HG02885 (cell line): ENCODE data around the gene TCTN2.

Experiments used
- ATAC-seq: cut with Tn5 transposase; IDR thresholded peaks from one replicate; pipeline ENCODE4 v1.9.1; 2021; ENCODE audit warnings: mild to moderate bottlenecking; ENCODE audit not compliant: unreplicated experiment, poor library complexity

The TCTN2 gene

DNA sequence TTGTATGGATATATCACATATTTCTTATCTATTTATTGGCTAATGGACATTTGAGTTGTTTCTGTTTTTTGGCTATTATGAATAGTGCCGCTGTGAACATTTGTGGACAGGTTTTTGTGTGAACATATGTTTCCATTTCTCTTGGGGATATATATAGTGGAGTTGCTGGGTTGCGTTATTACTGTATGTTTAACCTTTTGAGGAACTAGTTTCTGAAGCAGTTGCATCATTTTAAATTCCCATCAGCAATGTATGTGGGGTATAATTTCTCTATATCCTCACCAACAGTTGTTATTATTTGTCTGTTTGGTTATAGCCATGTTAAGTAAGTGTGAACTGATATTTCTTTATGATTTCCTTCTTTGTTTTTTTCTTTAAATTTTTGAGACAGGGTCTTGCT, 10.7 kb downstream of the TCTN2 start:
- ATAC-seq, result peak; percentile 64

DNA sequence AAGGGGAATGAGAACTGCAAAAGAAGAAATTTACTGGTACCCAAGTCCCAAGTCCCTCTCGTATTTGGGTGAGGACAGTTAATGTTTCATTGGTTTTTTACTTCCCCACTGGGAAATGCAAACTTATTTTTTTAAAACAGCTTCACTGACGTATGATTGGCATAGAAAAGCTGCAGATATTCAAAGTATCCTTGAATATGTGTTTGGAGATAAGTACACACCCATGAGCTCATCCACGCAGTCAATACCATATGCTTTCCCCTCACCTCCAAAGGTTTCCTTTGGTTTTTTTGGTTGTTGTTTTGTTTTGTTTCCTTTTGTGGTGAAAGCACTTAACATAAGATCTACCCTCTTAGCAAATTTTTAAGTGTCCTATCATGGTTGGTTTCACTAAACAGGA, 13.1 kb downstream of the TCTN2 start:
- no peak for ATAC-seq

DNA sequence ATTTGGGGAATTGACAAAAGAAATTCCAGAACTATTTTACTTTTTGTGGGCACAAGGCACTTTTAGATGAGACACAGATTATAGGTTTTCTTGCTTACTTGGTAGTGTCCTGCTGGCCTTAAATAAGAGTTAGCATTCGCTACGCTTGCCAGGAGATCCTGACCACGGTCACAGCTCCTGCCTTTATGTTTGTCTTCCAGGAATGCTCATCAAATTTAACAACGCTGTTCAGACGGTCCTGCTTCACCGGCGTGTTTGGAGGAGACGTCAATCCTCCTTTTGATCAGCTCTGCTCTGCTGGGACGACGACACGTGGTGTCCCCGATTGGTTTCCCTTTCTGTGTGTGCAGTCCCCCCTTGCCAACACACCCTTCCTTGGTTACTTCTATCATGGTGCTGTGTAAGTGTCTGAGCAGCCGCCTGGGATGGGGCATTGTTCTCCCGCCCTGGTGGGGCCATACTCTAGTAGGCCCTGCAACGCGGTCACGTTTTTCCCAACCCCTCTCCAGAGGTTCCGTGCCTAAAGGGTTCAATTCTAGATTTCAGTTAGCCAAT, 15.8 kb downstream of the TCTN2 start:
- ATAC-seq, result no peak

DNA sequence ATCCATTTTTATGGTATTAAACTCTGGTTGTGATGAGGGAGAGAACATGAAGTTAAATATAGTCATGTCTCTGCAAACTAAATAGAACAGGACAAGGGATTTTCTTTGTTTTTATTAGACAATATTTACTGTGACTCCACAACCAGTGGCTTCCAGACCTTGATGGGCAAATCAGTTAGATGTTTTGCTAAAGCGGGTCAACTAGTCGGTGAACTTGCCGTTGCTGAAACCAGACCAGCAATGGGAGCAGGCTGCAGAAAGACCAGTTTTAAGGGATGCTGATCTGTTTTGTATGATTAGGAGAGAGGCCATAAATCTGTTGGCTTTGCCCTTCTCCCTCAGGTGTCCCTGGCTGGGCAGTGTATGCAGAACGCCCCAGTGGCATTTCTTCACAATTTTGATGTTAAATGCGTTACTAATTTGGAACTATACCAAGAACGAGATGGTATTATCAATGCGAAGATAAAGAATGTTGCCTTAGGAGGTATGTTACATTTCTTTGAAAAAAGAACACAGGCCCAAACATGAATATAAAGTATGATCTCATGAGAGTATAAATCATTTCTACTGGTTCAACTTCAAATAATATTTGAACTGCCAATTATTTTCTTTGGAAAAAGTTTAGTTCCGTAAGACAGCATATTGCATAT, 19.4 kb downstream of the TCTN2 start:
- ATAC-seq, result no peak

DNA sequence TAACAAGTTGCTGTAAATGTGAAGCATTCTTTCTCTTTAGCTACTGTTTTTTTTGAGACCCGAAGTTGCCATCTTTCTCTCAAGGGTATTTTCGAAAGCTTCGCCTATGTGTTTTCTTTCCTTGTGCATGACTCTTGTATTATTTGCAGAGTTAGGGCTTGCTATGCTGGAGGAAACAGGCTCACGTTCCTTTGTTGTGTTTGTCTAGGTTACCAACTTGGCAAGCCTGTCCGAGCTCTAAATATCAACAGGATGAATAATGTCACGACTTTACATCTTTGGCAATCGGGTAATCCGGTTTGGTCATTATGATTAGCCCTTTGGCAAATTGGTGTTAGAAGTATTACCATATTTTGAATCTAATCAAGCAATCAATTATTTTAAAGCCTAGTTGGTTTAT, 25.3 kb downstream of the TCTN2 start:
- ATAC-seq, result no peak

DNA sequence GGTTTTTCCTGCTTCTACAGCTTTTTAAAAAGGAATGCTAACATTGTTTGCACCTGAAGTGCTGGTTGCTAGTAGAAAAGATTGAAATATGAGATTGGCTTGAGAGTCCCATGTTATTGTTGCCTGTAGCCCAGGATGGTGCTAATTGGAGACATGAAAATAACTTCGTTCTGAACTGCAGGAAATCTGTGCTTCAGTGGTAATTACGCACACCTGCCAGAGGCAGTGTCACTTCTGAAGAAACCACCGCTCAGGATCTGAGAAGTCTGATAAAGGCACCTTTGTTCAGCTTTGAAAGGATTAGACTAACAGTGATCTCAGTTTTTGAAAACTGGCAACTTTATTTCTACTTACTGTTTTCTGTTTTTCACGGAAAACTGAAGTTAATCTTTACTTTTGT, 25.7 kb downstream of the TCTN2 start:
- no peak for ATAC-seq

DNA sequence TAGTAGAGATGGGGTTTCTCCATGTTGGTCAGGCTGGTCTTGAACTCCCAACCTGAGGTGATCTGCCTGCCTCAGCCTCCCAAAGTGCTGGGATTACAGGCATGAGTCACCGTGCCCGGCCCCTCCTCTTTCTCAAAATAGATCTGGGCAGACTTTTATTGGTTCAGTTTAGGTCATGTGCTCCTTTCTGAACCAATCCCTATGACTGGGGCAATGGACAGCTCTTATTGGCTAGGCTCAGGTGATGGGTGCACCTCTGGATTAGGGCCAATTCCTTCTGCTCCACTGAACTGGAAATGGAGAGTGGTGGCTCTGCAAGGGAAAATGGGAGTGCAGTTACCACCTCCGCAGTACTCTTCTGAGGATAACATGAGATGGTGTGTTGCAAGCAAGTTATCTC, 35.0 kb downstream of the TCTN2 start:
- ATAC-seq, result no peak

DNA sequence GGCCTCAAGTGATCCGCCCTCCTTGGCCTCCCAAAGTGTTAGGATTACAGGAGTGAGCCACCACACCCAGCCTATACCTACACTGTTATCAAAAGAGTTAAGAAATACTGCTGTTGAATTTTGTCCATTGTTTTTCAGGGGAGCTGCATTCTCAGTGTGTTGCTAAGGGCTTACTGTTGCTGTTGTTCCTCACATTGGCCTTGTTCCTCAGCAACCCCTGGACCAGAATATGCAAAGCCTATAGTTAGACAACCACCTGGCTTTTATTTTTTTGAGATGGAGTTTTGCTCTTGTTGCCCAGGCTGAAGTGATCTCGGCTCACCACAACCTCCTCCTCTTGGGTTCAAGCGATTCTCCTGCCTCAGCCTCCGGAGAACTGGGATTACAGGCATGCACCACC, 36.6 kb downstream of the TCTN2 start:
- no peak for ATAC-seq

DNA sequence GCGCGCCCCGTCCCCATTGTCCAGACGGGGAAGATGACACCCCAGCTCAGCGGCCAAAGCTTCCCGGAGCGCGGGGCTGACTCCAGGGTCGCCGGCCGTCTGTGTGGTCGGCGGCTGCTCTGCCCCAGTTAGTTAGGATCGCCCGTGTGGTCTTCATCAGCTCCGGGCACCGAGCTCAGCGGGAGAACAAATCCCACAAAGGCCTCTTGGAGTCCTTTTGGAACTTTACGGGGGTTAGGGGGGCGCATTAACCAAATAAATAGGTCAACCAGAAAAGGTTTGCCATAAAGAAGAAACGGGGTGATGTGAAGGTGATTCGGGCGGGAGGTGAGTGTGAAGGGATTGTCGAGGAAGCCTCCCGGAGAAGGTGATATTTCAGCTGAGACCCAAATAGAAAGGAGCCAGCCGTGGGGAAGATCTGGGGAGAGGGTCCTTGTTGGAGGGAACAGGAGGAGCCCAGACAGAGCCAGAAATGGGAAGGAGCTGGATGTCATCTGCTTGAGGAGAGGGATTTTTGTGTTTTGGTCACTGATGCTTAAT, 41.9 kb downstream of the TCTN2 start:
- no peak for ATAC-seq

DNA sequence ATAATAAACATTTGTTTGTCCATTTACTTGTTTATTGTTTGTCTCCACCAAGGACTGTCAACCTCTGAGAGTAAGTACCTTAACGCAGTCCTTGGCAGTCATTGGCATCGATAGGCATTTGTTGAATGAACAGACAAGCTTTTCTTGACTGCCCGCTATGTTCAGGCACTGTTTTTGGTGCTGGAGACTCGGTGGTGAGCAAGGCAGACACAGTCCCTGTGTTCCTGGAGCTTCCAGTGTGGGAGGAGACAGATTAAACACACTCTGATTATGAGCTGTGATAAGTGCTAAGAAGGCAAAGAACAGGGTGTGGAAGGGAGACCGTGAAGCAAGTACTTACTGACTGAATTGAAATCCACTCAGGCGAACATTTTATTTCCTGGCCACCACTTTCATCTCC, 42.5 kb downstream of the TCTN2 start:
- ATAC-seq, result no peak

DNA sequence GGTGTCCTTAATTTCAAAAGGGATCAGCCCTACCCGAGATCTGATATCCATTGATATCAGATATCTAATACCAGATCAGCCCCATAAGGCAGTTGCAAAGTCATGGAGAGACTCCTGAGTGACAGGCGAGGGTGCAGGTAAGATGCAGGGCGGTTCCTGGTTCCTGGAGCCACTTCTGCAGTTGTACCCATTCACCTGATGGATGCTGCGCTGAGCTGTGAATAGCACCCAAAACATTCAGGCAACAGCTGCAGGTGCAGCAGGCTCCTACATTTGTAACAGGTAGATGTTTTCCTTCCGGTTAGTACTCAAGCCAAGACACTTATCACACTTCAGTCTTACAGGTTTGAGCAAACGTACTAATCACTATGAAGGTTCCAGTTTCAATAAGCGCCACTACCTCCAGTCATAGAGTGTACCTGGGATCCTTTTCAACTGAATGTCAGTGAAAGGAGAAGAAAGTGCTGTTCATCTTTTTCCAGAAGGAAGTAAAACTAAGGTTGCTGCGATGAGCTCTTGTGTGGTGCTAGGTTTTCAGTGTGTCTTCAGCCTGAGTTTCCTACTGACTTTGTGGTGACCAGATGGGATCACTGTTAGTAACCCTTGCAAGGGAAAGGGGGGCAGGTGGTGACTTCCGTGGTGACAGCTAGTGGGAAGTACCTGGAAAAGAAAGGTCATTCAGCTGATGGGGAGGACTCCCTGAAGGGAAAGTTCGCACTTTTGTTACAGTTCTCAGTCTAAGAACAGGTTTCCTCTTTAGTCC, 43.1 kb downstream of the TCTN2 start:
- no peak for ATAC-seq

DNA sequence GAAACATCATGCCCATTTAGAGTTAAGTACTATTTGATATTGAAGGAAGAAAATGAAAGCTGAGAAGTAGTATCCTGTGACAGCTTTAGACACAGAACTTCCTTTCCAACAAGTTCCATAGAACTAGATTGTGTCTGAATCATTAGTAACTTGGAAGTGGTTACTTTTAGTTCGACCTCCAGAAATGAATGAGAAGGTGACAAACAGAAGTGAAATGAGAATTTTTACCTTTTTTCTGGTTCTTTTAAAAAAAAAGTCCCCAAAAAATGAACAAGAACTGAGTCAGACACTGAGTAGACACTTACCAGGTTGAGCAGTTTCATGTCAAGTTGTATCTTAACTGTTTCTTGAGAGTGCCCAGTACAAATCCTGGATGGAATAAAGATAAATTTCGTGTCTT, 44.3 kb downstream of the TCTN2 start:
- ATAC-seq, result no peak

DNA sequence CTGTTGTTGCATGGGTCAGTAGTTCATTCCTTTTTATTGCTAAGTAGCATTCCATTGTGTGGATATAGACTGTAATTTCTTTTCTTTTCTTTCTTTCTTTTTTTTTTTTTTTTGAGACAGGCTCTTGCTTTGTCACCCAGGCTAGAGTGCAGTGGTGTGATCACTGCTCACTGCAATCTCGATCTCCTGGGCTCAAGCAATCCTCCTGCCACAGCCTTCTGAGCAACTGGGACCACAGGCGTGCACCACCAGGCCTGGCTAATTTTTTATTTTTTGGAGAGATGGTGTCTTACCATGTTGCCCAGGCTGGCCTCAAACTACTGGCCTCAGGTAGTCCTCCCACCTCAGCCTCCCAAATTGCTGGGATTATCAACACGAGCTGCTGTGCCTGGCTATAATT, 46.4 kb downstream of the TCTN2 start:
- no peak for ATAC-seq

DNA sequence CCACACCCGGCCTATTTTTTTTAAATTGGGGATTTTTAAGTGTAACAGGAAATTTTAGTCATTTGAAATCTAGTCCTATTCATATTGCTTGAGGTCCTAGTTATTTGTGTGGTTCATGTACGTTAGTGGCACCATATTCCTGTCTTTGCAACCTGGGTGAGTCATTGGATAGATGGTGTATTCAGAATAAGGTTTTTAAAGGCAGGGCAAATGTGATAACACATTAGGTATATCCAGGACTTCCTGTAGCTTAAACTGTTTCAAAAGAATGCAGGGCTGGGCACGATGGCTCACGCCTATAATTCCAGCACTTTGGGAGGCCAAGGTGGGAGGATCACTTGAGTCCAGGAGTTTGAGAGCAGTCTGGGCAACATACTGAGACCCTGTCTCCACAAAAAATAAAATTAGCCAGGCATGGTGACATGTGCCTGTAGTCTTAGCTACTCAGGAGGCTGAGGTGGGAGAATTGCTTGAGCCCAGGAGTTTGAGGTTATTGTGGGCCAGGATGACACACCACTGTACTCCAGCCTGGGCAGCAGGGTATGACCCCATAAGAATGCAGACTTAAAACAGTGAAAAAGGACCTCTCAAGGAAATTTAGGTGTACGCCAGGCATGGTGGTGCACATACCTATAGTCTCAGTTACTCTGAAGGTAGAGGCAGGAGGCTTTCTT, 49.4 kb downstream of the TCTN2 start:
- ATAC-seq, result no peak

DNA sequence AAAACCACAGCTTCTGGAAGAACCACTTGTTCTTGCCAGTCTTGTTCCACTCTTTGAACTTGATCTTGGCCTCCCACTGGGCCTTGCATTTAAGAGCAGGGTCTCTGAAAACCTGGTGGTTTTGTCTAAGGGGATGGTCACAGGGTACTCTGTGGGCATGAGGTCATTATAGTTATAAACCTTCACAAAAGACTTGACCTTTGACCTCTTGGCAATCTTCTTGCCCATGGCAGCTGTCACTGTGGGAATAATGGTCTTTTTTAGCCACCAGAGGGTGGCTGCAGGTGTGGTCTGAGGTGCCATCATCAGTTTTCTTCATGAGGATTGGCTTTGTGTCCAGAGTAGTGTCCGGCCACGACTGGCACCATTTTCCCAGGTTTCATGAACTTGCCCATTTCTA, 50.3 kb downstream of the TCTN2 start:
- ATAC-seq, result no peak

DNA sequence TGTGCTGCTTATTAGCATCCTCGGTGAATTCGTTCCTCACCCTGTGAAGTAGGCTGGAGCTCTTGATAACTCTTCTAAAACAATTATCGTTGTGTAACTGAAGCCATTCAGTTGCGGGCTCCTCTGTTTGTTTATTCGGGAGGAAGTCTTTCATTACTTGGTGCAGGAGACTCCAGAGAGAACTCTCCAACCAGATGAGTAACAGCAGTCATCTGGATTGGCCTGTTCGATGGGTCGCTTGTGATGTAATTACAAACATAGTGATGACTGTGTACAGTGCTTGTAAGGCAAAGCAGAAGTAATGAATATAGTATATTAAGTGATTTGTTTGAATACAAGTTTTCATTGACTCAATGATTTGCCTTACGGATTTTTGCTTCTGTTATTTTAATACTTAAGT, 52.1 kb downstream of the TCTN2 start:
- no peak for ATAC-seq

DNA sequence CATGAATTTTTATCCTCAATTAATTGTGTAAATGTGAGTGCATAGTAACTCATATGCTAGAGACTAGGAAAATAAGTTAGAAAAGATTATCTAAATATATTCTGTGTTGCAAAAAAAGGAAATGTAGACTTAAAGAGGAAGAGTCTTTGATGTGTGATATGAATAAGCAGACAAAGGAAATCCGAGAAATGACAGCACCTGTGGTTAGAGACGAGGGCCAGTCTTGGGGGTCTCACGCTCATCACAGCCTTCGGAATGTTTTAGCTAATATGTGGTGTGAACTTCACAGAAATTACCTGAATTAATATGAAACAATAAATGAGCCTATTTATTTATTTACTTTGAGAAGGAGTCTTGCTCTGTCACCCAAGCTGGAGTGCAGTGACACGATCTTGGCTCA, 52.9 kb downstream of the TCTN2 start:
- ATAC-seq, result no peak

DNA sequence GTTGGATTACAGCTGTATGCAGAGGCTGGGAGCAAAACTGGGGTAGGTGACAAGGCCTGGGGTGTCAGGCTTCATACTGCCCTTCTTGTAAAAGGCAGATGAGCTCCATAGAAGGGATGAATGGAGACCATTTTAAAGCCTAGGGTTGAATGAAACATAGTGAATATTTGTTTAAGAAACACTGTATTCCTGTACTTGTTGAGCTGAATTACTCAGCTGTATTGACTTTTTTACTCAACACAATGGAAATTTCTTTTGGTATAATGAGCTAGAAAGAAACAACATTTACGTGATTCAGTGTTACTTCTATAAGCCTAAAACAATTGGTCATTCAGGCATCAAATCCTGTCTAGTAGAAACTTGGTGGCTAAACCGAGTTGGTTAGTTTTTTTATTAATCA, 55.3 kb downstream of the TCTN2 start:
- no peak for ATAC-seq

DNA sequence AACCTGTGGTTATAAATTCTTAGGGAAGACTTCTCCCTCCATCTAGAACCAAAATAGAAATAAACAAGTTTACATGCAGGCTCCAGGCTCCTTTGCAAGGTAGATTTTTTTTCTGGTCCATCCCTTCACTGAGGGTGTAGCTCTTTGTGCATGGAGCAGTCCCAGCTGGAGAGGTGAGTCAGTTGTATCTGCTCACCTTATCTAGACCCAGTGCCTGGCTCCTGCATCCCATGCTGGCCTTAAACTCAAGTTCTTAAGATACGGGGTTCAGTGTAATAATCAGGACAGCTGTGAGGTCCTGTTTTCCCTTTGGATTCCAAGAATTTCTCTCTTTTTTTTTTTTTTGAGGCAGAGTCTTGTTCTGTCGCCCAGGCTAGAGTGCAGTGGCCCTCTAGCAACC, 56.0 kb downstream of the TCTN2 start:
- ATAC-seq, result no peak

DNA sequence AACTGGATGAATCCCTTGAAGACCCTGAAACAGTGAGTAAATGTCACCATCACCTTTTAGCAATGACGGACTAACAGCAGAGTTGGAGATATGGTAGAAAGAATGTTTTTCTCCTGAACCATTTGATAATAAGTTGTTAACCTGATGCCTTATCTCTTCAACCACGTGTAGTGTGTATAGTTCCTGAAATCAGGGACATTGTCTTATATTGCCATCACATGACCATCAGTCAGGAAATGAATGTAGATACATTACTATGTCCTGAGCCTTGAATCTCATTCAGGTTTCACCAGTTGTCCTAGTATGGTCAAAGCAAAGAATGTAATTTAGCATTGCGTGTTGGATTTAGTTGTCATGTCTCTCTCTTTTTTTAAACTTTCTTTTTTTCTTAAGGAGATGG, 57.0 kb downstream of the TCTN2 start:
- ATAC-seq, result no peak

DNA sequence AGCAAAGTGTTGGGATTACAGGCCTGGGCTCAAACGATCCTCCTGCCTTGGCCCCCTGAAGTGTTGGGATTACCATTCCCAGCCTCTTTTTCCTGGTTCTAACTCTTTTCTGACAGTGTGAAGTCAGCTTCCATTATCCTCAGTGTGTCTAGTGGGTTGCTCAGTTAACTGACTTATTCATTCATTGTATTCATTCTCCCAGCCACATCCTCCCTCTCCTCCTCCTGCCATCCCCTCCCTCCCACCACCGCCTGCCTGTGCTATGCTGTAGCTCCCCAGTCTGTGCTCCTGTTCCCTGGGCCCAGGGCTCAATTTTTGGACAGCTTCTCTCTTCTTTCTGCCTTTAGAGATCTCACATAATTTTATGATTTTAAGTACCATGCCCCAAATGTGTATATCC, 60.7 kb downstream of the TCTN2 start:
- no peak for ATAC-seq
